DMS114 treated with DMSO at 0.1 percent for 48 hours (cell line): ENCODE measurements around the gene PAPPA2.
"Not testable (repeated sequence)": the region's sequence is repeated elsewhere in the genome, so short reads cannot be mapped to it uniquely, and the experiment has no call there.

ENCODE experiments used
- DNase-seq: peaks from one replicate; lab custom pipeline; 2025; ENCODE audit not compliant: unreplicated experiment; lab: John Stamatoyannopoulos, UW

PAPPA2 gene

GRCh38 chr1:176462674-176463378 is at the start of gene PAPPA2:
TSS of gene PAPPA2 (plus strand) at chr1:176463175. CDS start at chr1:176556323, 93,148 bp downstream.
- no peak for DNase-seq

DNA sequence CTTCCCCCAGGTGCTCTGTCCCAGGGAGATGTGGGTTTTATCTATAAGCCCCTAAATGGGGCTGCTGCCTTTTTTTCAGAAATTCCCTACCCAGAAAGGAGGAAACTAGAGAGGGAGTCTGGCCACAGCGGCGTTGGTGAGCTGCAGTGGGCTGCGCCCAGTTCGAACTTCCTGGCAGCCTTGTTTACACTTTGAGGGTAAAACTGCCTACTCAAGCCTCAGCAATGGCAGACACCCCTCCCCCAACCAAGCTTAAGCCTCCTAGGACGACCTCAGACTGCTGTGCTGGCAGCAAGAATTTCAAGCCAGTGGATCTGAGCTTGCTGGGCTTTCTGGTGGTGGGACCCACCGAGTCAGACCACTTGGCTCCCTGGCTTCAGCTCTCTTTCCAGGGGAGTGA is 46.2 kb upstream of the PAPPA2 start:
- no peak for DNase-seq

DNA sequence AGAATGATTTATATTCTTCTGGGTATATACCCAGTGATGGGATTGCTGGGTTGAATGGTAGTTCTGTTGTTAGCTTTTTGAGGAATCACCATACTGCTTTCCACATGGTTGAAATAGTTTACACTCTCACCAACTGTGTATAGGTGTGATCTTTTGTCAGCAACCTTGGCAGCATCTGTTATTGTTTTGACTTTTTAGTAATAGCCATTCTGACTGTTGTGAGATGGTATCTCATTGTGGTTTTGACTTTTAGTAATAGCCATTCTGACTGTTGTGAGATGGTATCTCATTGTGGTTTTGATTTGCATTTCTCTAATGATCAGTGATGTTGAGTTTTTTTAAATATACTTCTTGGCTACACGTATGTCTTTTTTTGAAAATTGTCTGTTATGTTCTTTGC is 43.4 kb upstream of the PAPPA2 start:
- not testable (repeated sequence) for DNase-seq

DNA sequence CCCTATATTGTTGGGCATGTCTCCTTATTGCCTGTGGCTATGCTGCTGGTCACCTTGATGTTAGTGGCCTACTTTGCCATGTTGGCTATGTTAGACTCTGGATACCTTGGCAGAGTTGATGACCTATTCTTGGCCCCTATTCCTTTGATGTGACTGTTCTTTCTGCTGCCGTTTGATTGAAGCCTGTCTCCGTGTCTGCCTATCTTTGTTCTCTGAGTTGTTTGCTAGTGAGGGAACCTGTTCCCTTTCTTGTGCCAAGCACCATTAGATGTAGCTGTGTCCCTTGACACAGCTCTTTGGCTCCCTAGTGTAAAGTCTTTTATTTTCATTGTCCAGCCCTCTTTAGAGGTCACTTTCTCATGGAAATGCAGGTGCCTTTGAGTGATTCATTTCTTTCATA is 28.7 kb upstream of the PAPPA2 start:
- no peak for DNase-seq

DNA sequence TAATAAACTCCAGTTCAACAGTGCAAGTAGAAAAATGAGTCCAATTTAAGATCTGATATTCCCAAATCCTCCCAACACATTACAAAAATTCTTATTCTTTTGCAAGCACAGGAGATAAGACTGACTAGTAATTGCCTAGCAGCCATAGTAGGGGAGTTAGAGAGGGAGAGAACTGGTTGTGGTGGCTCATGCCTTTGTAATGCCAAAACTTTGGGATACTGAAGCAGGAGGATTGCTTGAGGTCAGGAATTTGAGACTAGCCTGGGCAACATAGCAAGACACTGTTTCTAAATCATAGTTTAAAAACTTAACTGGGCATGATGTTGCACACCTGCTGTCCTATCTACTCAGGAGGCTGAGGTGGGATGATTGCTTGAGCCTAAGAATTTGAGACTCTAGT is 26.7 kb upstream of the PAPPA2 start:
- no peak for DNase-seq

DNA sequence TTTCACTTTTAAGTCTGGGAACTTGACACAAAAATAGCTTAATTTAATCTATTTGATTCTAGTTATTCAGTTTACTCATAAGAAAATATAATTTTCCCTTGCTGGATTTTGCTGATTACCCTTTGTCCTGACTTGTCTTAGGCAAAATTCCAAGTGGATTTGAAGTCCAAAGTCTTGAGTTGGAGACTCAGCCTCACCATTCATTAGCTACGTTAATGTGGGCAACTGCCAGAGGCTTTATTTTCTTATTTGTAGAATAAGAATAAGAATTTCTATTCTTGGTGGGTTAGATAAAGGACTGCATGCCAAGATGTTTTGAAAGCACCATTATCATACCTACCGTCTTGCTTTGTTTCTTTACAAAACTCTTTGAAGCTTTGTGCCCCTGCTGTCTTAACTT is 22.8 kb upstream of the PAPPA2 start:
- no peak for DNase-seq

DNA sequence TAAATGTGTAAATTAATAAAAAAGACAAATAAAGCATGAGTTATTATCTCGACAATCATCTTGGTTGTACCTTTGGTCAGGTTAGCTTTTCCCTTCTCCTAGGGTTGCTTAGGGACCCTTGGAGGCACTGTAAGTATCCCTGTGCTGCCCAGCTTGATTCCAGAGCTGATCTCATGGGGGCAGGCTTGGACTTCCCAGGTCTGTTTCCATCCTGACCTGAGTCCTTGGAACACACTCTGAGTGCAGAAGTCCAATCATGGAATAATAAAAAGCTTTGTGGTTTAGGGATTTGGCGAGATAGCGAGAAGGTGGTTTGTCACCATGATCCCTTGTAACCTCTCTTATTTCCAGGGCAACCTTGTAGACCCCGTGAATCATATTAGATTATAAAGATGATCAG is 18.7 kb upstream of the PAPPA2 start:
- no peak for DNase-seq

GRCh38 chr1:176445402-176445801 is 17.6 kb upstream of the PAPPA2 start:
- DNase-seq: no peak

GRCh38 chr1:176448340-176448739 is 14.6 kb upstream of the PAPPA2 start:
- DNase-seq: no peak

- DNase-seq: no peak
Observed at GRCh38 chr1:176450526-176450925, 12.4 kb upstream of the PAPPA2 start.

DNA sequence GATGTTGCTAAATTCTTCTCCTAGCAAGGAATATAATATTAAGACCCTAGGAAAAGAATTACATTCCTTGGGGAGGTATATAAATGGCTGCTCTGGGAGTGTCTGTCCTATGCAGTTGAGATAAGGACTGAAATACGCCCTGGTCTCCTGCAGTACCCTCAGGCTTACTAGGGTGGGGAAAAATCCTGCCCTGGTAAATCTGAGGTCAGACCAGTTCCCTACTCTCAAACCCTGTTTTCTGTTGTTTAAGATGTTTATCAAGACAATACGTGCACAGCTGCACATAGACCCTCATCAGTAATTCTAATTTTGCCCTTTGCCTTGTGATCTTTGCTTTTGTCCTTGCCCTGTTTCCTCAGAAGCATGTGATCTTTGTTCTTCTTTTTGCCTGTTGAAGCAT is 11.2 kb upstream of the PAPPA2 start:
- not testable (repeated sequence) for DNase-seq

DNA sequence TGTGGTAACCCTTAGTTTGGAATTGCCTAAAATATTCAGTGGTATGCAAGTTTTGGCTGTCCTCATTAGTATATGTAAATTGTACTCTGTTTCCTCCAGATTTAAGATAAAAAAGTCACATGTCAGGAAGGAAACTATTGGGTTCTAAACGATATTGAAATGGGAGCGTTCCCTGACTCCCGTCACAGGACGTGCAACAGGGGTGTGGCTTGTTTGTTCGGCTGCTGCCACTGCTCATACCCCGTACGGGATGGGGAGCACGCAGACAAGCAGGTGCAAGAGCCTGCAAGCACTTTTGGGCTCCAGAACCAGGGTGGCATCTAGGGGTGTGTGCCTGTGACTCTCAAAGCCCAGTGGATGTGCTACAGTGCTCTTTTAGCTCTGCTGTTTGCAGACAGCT is 6.2 kb upstream of the PAPPA2 start:
- no peak for DNase-seq

- no peak for DNase-seq
Observed at GRCh38 chr1:176460544-176461336, 2.2 kb upstream of the PAPPA2 start.

DNA sequence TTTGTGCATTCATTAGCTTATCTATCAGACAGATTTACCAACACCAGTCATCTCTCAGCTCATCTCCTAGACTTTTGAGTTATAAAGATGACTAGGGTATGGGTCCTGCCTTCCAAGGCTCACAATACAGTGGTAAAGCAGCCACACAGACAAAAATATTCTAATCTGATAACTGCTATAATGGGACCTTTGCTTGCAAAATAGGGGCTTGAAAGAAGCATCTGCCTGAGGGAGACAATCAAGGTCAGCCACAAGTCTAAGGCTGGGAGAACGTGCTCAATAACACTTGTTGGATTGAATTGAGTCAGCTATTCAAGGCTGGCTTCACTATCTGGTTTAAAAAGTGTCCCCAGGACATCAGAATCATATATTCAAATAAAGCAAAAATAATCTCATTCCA is 1.4 kb upstream of the PAPPA2 start:
- no peak for DNase-seq

DNA sequence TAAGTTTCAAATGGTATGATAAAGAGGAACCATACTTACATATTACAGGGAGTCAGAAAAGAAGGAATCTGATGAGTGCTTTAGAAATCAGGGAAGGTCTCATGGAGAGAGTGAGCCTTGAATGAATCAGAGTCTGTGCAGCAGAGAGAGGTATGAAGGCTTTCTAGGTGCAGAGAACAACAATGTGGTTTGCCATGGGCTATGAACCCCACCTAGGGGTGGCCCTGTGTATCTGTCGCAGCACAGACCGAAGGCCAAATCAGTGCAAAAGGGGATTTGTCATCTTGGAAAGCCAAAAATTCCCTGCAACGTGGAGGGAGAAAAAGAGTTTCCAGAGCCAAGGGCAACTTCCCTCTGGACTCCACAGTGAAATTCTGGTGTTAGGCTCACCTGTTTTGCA is 3.5 kb downstream of the PAPPA2 start:
- peak; percentile 15 for DNase-seq

GRCh38 chr1:176469450-176470010 is 6.6 kb downstream of the PAPPA2 start:
- DNase-seq: no peak

DNA sequence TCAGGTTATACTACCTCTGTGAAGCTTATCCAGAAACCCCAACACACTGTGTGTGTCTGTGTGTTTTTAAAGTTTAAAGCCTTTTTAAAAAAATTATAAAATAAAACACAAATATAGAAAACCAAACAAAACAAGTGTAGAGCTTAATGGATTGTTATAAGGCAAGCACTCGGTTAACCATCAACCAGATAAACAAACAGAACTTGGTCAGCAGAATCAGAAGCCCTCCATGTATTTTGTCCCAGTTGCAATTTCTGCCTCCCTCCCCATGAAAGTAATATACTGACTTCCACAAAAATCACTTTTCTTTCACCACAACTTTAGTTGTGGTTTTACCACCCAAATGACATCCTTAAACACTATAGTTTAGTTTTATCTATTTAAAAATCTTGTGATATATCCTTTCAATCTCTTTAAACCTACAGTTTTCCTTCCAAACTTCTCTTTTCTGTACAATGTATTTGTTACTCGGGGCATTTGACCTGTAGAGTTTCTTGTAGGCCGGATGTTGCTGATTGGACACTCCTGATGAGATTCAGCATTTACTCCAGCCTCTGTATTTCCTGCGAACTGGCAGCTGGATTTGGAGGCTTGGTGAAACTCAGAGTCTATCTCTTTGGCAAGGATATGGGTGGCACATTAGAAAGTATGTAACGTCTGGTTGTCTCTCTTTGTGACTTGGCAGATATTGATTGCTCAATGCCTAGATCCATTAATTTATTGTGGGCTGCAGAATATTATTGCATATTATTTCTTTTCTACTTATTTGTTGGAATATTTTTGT is 8.6 kb downstream of the PAPPA2 start:
- DNase-seq: no peak

DNA sequence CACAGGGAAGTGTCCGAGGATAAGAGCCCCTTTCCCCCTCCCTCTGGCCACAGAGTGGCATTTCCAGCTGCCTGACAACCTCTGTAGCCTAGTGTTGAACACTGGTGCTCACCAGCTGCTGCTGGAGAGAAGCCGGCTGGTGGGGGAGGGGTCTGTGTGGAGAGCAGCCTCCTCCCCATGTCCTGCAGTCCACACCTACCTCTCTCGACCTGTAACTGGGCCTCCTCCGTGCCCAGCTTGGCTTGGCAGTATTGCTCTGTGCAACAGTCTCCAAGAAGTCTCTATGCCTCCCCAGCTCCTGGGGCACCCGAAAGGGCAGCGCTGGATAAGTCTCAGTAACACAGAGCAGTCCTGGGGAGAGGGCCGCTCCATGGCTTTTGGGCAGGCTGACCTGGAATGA is 17.0 kb downstream of the PAPPA2 start:
- no peak for DNase-seq

DNA sequence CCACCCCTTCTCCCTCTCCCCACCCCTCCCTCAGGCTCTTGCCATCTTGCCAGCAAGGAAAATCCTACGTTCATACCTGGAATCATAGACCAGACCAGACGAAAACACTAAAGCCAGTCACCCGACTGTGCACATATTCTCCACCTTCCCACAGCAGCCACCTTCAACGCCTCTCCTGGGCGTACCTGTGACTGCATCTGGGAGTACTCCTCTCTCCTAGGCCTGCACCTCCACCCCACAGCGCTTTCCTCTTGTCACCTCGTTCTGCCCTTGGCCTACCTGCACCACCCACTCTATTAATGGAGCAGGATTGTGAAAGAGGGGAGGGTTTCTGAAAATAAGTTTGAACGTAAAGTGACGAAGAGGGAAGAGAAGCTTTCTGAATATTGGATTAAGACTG is 17.8 kb downstream of the PAPPA2 start:
- DNase-seq: no peak

GRCh38 chr1:176485083-176485482 is 22.1 kb downstream of the PAPPA2 start:
- DNase-seq: no peak

DNA sequence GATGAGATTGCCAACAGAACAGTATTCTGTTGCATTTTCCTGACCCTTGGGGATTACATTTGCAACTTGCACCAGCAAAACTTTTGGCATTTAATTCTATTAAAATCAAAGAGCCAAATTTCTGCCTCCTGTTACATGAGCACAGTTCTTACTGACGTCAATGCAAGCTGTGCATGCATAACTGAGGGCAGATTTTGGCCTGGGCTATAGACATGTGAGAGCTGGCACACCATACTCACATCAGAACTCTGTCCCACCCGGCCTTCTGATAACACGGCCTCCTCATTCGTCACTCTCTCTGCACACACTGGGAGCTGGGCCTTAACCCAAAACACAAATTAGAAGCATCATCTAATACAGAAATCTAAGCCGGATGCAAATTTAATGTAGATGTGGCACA is 31.5 kb downstream of the PAPPA2 start:
- DNase-seq: no peak
